DOHH2 (cell line): ENCODE measurements around the gene MYEF2.

Source experiments
- H3F3A ChIP-seq: fragments of 200-600 bp; sonication (generic), shearing (Covaris generic); 2 replicates; pipeline ENCODE4 v1.6.0; 2016; ENCODE audit warnings: antibody characterized with exemption, mild to moderate bottlenecking; ENCODE audit not compliant: control insufficient read depth, insufficient read depth
- H3K27ac ChIP-seq: fragments of 200-600 bp; sonication (generic); 2 replicates; pipeline ENCODE4 v1.5.1; 2014; ENCODE audit warnings: low read depth, mild to moderate bottlenecking, low read length, moderate library complexity
- H3K27me3 ChIP-seq: fragments of 200-600 bp; sonication (generic); 2 replicates; pipeline ENCODE4 v1.6.1; 2014; ENCODE audit warnings: mild to moderate bottlenecking, low read length, mixed read lengths; ENCODE audit not compliant: control insufficient read depth
- H3K36me3 ChIP-seq: fragments of 200-600 bp; sonication (generic); 2 replicates; pipeline ENCODE4 v1.6.1; 2014; ENCODE audit warnings: mild to moderate bottlenecking, low read length, moderate library complexity, mixed read lengths; ENCODE audit not compliant: control insufficient read depth
- H3K4me1 ChIP-seq: fragments of 200-600 bp; sonication (generic); 2 replicates; pipeline ENCODE4 v1.6.1; 2014; ENCODE audit warnings: mild to moderate bottlenecking, low read length, mixed read lengths; ENCODE audit not compliant: control insufficient read depth
- H3K4me2 ChIP-seq: fragments of 200-600 bp; sonication (generic); 2 replicates; pipeline ENCODE4 v1.6.0; 2014; ENCODE audit warnings: mild to moderate bottlenecking, low read length, moderate library complexity
- H3K4me3 ChIP-seq: fragments of 200-600 bp; sonication (generic); 2 replicates; pipeline ENCODE4 v1.5.1; 2014; ENCODE audit warnings: mild to moderate bottlenecking, low read length, mixed read lengths
- H3K79me2 ChIP-seq: fragments of 200-600 bp; sonication (generic); 2 replicates; pipeline ENCODE4 v1.6.1; 2014; ENCODE audit warnings: mild to moderate bottlenecking, low read length, mixed read lengths; ENCODE audit not compliant: control insufficient read depth
- H3K9me2 ChIP-seq: fragments of 200-600 bp; sonication (generic); replicated peaks from 2 replicates; pipeline ENCODE4 v1.6.1; 2014; ENCODE audit warnings: mild to moderate bottlenecking, low read length, mixed read lengths; ENCODE audit not compliant: control insufficient read depth
- H3K9me3 ChIP-seq: fragments of 200-600 bp; sonication (generic); 2 replicates; pipeline ENCODE4 v1.6.1; 2014; ENCODE audit warnings: antibody characterized with exemption, low read length, mixed read lengths; ENCODE audit not compliant: control insufficient read depth, insufficient read depth
- H4K20me1 ChIP-seq: fragments of 200-600 bp; sonication (generic); 2 replicates; pipeline ENCODE4 v1.6.0; 2014; ENCODE audit warnings: low read depth, mild to moderate bottlenecking, antibody characterized with exemption, low read length, moderate library complexity; ENCODE audit not compliant: control insufficient read depth, insufficient read depth
- CTCF ChIP-seq: fragments of 200-600 bp; sonication (generic); IDR thresholded peaks from one replicate; pipeline ENCODE4 v1.5.1; 2014; ENCODE audit warnings: antibody characterized with exemption, mild to moderate bottlenecking, low read depth, low read length; ENCODE audit not compliant: poor library complexity, severe bottlenecking
- EZH2phosphoT487 ChIP-seq: fragments of 200-600 bp; sonication (generic); IDR thresholded peaks from 2 replicates; pipeline ENCODE4 v1.6.1; 2017; ENCODE audit warnings: borderline replicate concordance, mild to moderate bottlenecking, antibody characterized with exemption, low read length, moderate library complexity, mixed read lengths

Gene MYEF2

GRCh38 chr15:48170981-48171380 is 7.1 kb downstream of the MYEF2 start:
- Histone ChIP-seq H3K9me3 (no peaks in the 10 kb centered on the region), H3K4me2 (no peak overlapping the region), H3F3A (no peaks in the 10 kb centered on the region), H4K20me1 (no peaks in the 10 kb centered on the region; the same call in 1 of the 2 replicates), H3K4me3 (no peak overlapping the region), H3K36me3 (peaks cover 38% of the 10 kb centered on the region), H3K79me2 (peaks cover 67% of the 10 kb centered on the region), H3K4me1 (peaks cover 9% of the 10 kb centered on the region), H3K9me2 (no peaks in the 10 kb centered on the region), H3K27me3 (no peaks in the 10 kb centered on the region), H3K27ac (no peak overlapping the region)
- TF ChIP-seq CTCF: no peak
- no peak for TF ChIP-seq EZH2phosphoT487

- no peak for TF ChIP-seq CTCF
- TF ChIP-seq EZH2phosphoT487: no peak
- Histone ChIP-seq H3K9me2 (no peaks in the 10 kb centered on the region), H3K9me3 (no peaks in the 10 kb centered on the region), H3K36me3 (peaks cover 48% of the 10 kb centered on the region), H4K20me1 (no peaks in the 10 kb centered on the region; the same call in 1 of the 2 replicates), H3F3A (no peaks in the 10 kb centered on the region), H3K27ac (no peak overlapping the region), H3K27me3 (no peaks in the 10 kb centered on the region), H3K4me3 (no peak overlapping the region), H3K79me2 (peaks cover 44% of the 10 kb centered on the region), H3K4me2 (no peak overlapping the region), H3K4me1 (no peaks in the 10 kb centered on the region)
These were observed 9.5 kb downstream of the MYEF2 start for GRCh38 chr15:48168616-48169015.

GRCh38 chr15:48153526-48153925 is 24.6 kb downstream of the MYEF2 start:
- TF ChIP-seq CTCF (no peak), EZH2phosphoT487 (no peak)
- Histone ChIP-seq H3K36me3 (peaks cover 48% of the 10 kb centered on the region), H3K9me3 (no peaks in the 10 kb centered on the region)

More at GRCh38 chr15:48153526-48153925, 24.6 kb downstream of the MYEF2 start:
- Histone ChIP-seq H4K20me1 (no peaks in the 10 kb centered on the region), H3K9me2 (no peaks in the 10 kb centered on the region), H3K4me3 (no peak overlapping the region), H3K4me2 (no peak overlapping the region), H3K79me2 (no peaks in the 10 kb centered on the region), H3K4me1 (no peaks in the 10 kb centered on the region), H3F3A (no peaks in the 10 kb centered on the region), H3K27ac (no peak overlapping the region), H3K27me3 (no peaks in the 10 kb centered on the region)
